Panc1 (cell line): Measurements from ENCODE around the gene SPOCK1. TPM values are rescaled to one million over a fixed set of nuclear protein-coding genes. Genes with fewer than 3 reads are reported as not detected.

Experiments
- ATAC-seq: fragments of 200-7000 bp; cut with Tn5 transposase; 2 replicates; pipeline ENCODE4 v1.9.1; 2020; ENCODE audit warnings: mild to moderate bottlenecking, moderate library complexity
- BruUV-seq: library from RNA; stranded (reverse); fragments of 400-500 nt; replicated peaks from 2 replicates; lab custom pipeline; 2021; lab: Mats Ljungman, UMichigan
- CTCF ChIA-PET: fragments of 300-600 bp; sonication (Branson Sonifier 250); formaldehyde crosslinking; loops from one replicate; lab custom pipeline; 2022; ENCODE audit warnings: antibody characterized with exemption; lab: Charles Lee
- POLR2A ChIA-PET: fragments of 300-600 bp; sonication (Branson Sonifier 250); formaldehyde crosslinking; loops from one replicate; lab custom pipeline; 2022; ENCODE audit warnings: antibody characterized with exemption; lab: Charles Lee
- DNase-seq: peaks from one replicate; pipeline ENCODE4 v3.0.0-alpha.2; 2010; ENCODE audit warnings: low read depth, low spot score
- H3K27ac ChIP-seq: 2 replicates; pipeline ENCODE4 v1.5.1; 2011; ENCODE audit warnings: mild to moderate bottlenecking, low read length, inconsistent platforms
- H3K27me3 ChIP-seq: fragments of 200-500 bp; sonication (Bioruptor generic); 2 replicates; pipeline ENCODE4 v1.6.0; 2014; ENCODE audit warnings: low read length, inconsistent platforms; ENCODE audit not compliant: control insufficient read depth, insufficient read depth
- H3K36me3 ChIP-seq: fragments of 200-500 bp; sonication (Bioruptor generic); 2 replicates; pipeline ENCODE4 v1.5.1; 2014; ENCODE audit warnings: inconsistent platforms, mild to moderate bottlenecking, low read length, moderate library complexity; ENCODE audit not compliant: control insufficient read depth, insufficient read depth
- H3K4me1 ChIP-seq: 2 replicates; pipeline ENCODE4 v1.5.1; 2011; ENCODE audit warnings: inconsistent platforms, mild to moderate bottlenecking, low read length, moderate library complexity; ENCODE audit not compliant: control insufficient read depth, insufficient read depth
- H3K4me3 ChIP-seq, 2 experiments: 2 replicates each; pipeline ENCODE4 v1.5.1; 2011 to 2012; ENCODE audit warnings: low read depth in 2 of 2, low read length in 2 of 2, mild to moderate bottlenecking in 2 of 2, inconsistent platforms in 1 of 2, moderate library complexity in 1 of 2
- H3K9me3 ChIP-seq: fragments of 200-500 bp; sonication (Bioruptor generic); 2 replicates; pipeline ENCODE4 v1.5.1; 2014; ENCODE audit warnings: low read depth, mild to moderate bottlenecking, inconsistent platforms, low read length, moderate library complexity; ENCODE audit not compliant: control insufficient read depth, insufficient read depth
- CTCF ChIP-seq: fragments of 450-650 bp; IDR thresholded peaks from 2 replicates; pipeline ENCODE4 v1.5.1; 2017; ENCODE audit warnings: mild to moderate bottlenecking
- POLR2AphosphoS5 ChIP-seq: IDR thresholded peaks from 2 replicates; pipeline ENCODE4 v1.6.1; 2012; ENCODE audit warnings: mild to moderate bottlenecking, low read depth, low read length, moderate library complexity
- REST ChIP-seq, 2 experiments: IDR thresholded peaks; 2 replicates each; pipeline ENCODE4 v1.6.1; 2011 to 2012; ENCODE audit warnings: low read depth in 2 of 2, control low read depth in 1 of 2, low read length in 1 of 2, mild to moderate bottlenecking in 1 of 2, moderate library complexity in 1 of 2; ENCODE audit not compliant: insufficient read depth in 1 of 2
- SIN3A ChIP-seq: IDR thresholded peaks from 2 replicates; pipeline ENCODE4 v1.6.1; 2012; ENCODE audit warnings: low read depth, mild to moderate bottlenecking, low read length, moderate library complexity, borderline replicate concordance; ENCODE audit not compliant: insufficient read depth
- TCF7L2 ChIP-seq: IDR thresholded peaks from 2 replicates; pipeline ENCODE4 v1.6.1; 2011; ENCODE audit warnings: mild to moderate bottlenecking, low read depth, low read length, inconsistent platforms
- in situ Hi-C: cut with HindIII; loops from 2 replicates; pipeline ENCODE4 v1.10.0; 2016; ENCODE audit warnings: low sequenced_read_pairs, low pct_unique_long_range_greater_than_20kb
- intact Hi-C: fragments of 100-400 bp; cut with micrococcal nuclease; formaldehyde crosslinking; loops from one replicate; pipeline ENCODE4 v1.10.0; 2022; ENCODE audit not compliant: unreplicated experiment
- total RNA-seq: library from RNA; stranded (reverse); gene quantifications from one replicate; pipeline ENCODE4 v1.2.1, GENCODE V29; 2021; ENCODE audit not compliant: unreplicated experiment

SPOCK1 gene
- total RNA-seq, 1 experiment from 2014 or later = 15.6 TPM

GRCh38 chr5:137352095-137352494 lies 147.0 kb downstream of the SPOCK1 start:
- peaks cover 7% of the 10 kb centered on the region; the same call in 1 of the 2 replicates for H3K27me3 ChIP-seq
- no peak for ATAC-seq
- POLR2A ChIA-PET = no interaction called here

GRCh38 chr5:137350791-137351190 lies 148.3 kb downstream of the SPOCK1 start:
- ChIA-PET CTCF (no interaction called here), POLR2A (no interaction called here)
- Histone ChIP-seq H3K4me1 (no peaks in the 10 kb centered on the region), H3K36me3 (no peaks in the 10 kb centered on the region), H3K4me3 (no peak overlapping the region), H3K27me3 (peaks cover 7% of the 10 kb centered on the region; the same call in 1 of the 2 replicates), H3K27ac (no peak overlapping the region), H3K9me3 (no peaks in the 10 kb centered on the region)
- DNase-seq (no peak), ATAC-seq (no peak)
- TF ChIP-seq TCF7L2 = no peak
- no peak for TF ChIP-seq SIN3A
- TF ChIP-seq POLR2AphosphoS5 = no peak
- no peak for TF ChIP-seq CTCF
- TF ChIP-seq REST (IDR thresholded peaks at IDR 0.05; ENCODE audit: insufficient read depth in 1 of 2, low read depth in 2 of 2, low read length in 1 of 2) = no peak
- in situ Hi-C loops (no loop called here), intact Hi-C loops (no loop called here)
- BruUV-seq = no TSS peak

More at GRCh38 chr5:137352095-137352494, 147.0 kb downstream of the SPOCK1 start:
- DNase-seq = no peak
- no peaks in the 10 kb centered on the region for H3K4me1 ChIP-seq
- CTCF ChIA-PET = no interaction called here
- intact Hi-C loops (no loop called here), in situ Hi-C loops (no loop called here)
- H3K9me3 ChIP-seq = no peaks in the 10 kb centered on the region
- no peak for TF ChIP-seq POLR2AphosphoS5
- no peak for TF ChIP-seq TCF7L2
- no peak for TF ChIP-seq CTCF
- BruUV-seq = no TSS peak
- no peak overlapping the region for H3K4me3 ChIP-seq
- no peak overlapping the region for H3K27ac ChIP-seq
- H3K36me3 ChIP-seq = no peaks in the 10 kb centered on the region
